M059J (cell line): ENCODE data around the gene PRH2. TPM values are rescaled to one million over a fixed set of nuclear protein-coding genes. Genes with fewer than 3 reads are reported as not detected.

Source experiments
- DNase-seq: peaks from one replicate; pipeline ENCODE4 v3.0.0-alpha.2; 2012; ENCODE audit warnings: low read depth
- total RNA-seq: library from RNA; depleted of rRNA; stranded (reverse); fragments of >200 nt; shearing (Covaris generic); gene quantifications from 2 replicates; pipeline ENCODE4 v1.2.3, GENCODE V29; 2014; rRNA removed

The PRH2 gene
- total RNA-seq: not detected in 2 replicates

- DNase-seq: no peak
Observed at GRCh38 chr12:10928746-10929286, at the start of gene PRH2. Gene PRH2 (plus strand): TSS chr12:10929236. CDS start chr12:10929274, 38 bp downstream.

DNA sequence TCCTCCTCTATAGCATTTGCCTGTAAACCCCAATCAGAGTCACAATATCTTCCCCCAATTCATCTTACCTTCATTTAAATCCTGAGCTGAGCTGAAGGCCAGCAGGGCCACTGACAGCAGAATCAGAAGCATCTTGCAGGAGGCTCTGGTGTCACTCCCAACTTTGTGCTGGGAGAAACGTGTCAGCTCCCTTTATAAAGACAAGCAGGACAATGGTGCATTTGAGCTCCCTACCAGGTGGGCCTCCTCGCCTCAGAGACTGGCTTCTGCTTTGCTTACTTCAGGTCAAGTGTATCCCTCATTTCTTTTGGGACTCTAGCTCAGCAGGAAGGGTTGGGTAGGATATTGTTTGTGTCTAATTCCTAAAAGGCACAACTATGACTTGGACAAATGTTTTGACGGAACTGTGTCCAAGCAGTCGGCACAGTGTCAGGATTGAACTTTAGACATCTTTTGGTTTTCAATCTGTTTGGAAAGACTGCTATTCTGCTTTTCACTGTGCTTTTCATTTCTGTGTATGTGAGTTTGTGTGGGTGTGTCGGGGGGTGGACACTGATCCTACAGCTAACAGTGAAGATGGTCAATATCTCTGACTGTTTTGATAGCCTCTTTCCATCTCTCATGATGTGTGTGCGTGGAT, 44.8 kb upstream of the PRH2 start, which contains the start of gene PRH1:
TSS of gene PRH1 (minus strand) at position 170 of the 640 bp plus-strand sequence. CDS start at position 132, 38 bp downstream.
- DNase-seq: no peak

GRCh38 chr12:10889226-10889625, 39.8 kb upstream of the PRH2 start:
- no peak for DNase-seq

DNA sequence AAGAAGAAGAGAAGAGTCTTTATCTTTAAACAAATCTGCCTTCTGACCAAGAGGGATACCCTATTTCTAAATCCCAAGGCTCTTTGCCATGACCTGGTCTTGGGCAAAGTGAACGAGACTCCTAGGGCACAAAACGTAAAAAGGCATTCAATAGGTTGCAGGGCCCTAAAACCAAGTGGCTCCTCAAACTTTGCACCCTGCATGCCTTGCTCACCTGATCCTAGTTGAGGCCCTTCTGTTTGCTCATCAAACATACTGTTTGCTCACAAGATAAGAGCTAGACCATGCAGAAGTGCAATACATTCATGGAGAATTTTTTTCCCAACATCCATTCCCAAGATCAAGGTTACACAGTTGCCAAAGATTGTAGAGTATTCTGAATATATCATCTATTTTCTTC, 37.1 kb upstream of the PRH2 start:
- DNase-seq: no peak

GRCh38 chr12:10896854-10897253, 32.2 kb upstream of the PRH2 start:
- DNase-seq: no peak

GRCh38 chr12:10900530-10900929, 28.5 kb upstream of the PRH2 start:
- DNase-seq: no peak

GRCh38 chr12:10900972-10901371, 28.1 kb upstream of the PRH2 start:
- DNase-seq: no peak

DNA sequence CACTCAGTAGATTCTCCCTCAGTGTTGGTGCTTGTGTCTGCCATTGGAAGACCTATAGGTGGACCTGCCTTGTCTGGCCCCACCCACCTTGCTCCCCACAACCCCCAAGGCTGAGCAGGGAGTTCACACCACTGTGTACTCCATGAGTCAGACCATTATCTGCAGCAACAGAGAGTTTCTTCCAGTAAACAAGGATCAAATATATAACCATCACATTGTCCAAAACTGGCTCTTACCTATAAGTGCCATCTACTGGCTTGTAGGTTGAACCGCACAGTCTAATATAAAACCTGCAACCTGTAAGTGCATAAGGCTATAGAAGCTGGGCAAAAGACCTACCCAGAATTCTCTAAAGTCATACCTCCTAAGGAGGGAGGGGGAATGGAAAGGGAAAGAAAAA, 27.6 kb upstream of the PRH2 start:
- peak; percentile 3 for DNase-seq

GRCh38 chr12:10904686-10905085, 24.4 kb upstream of the PRH2 start:
- DNase-seq: no peak

- no peak for DNase-seq
Observed at GRCh38 chr12:10909462-10909861, 19.6 kb upstream of the PRH2 start, which contains the start of gene TAS2R13. Gene TAS2R13 (minus strand): TSS chr12:10909562. CDS start chr12:10909298, 264 bp downstream.

DNA sequence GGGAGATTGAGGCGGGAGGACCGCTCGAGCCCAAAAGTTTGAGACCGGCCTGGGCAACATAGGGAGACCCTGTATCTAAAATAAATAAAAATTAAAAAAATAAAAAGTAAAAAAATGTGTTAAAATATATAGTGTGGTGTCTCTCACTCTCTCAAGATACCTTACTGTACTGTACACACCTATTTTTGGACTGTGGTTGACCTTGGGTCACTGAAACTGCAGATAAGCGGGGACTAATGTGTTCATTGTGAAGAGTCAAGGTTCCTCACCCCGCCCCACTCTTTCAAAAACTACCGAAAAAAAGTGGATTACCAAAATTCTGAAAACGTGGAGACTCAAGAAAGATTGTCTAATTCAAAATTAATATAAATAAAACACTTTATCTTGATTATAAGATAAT, 18.7 kb upstream of the PRH2 start:
- no peak for DNase-seq

DNA sequence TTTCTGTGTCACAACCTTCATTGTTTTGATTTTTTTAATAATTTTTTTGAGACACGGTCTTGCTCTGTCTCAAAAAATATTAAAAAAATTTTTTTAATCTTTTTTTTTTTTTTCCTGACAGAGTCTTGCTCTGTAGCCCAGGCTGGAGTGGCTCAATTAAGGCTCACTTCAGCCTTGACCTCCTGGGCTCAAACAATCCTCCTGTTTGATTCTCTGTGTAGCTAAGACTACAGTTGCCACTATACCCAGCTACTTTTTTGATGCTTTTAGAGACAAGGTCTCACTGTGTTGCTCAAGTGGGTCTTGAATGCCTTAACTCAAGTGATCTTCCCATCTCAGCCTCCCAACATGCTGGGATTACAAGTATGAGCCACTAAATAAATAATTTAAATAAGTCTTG, 9.2 kb upstream of the PRH2 start:
- no peak for DNase-seq

- DNase-seq: no peak
Observed at GRCh38 chr12:10926269-10926668, 2.8 kb upstream of the PRH2 start.

GRCh38 chr12:10936506-10936905, 7.5 kb downstream of the PRH2 start:
- no peak for DNase-seq

- DNase-seq: no peak
Observed at GRCh38 chr12:10939163-10939562, 10.1 kb downstream of the PRH2 start, which contains the start of gene TAS2R14. Gene TAS2R14 (minus strand): TSS chr12:10939263. CDS start chr12:10939207, 56 bp downstream.

- peak; percentile 60 for DNase-seq
Observed at GRCh38 chr12:10940389-10940788, 11.4 kb downstream of the PRH2 start.

GRCh38 chr12:10941369-10941768, 12.3 kb downstream of the PRH2 start:
- no peak for DNase-seq

GRCh38 chr12:10941916-10942607, 13.0 kb downstream of the PRH2 start:
- DNase-seq: peak; percentile 82

DNA sequence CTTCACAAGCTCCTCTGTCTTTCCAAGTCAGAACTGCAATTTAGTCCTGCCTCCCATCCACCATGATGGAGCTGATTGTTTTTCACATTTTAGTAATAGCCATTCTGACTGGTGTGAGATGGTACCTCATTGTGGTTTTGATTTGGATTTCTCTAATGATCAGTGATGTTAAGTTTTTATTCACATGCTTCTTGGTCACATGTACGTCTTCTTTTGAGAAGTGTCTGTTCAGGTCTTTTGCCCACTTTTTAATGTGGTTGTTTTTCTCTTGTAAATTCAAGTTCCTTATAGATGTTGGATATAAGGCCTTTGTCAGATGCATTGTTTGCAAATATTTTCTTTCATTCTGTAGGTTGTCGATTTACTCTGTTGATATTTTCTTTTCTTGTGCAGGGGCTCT, 14.1 kb downstream of the PRH2 start:
- DNase-seq: no peak

GRCh38 chr12:10952645-10953044, 23.6 kb downstream of the PRH2 start:
- DNase-seq: no peak

DNA sequence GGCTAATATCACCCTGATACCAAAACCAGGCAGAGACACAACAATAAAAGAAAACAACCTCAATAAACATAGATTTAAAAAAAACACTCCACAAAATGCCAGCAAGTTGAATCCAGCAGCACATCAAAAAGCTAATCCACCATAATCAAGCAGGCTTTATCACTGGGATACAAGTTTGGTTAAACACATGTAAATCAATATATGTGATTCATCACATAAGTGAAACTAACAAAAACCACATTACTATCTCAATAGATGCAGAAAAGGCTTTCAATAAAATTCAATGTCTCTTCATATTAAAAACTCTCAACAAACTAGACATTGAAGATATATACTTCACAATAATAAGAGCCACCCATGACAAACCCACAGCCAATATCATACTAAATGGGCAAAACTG, 27.0 kb downstream of the PRH2 start:
- no peak for DNase-seq

DNA sequence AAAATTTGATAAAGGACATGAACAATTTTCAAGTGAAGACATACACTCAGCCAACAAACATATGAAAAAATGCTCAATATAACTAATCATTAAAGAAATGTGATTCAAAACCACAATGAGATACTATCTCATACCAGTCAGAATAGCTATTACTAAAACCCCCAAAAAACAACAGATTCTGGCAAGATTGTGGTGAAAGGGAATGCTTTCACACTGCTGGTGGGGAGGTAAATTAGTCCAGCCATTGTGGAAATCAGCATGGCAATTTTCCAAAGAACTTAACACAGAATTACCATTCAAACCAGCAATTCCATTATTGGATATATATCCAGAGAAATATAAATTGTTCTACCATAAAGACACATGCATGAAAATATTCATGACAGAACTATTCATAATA, 28.7 kb downstream of the PRH2 start:
- peak; percentile 59 for DNase-seq

- DNase-seq: no peak
Observed at GRCh38 chr12:10959804-10960203, 30.8 kb downstream of the PRH2 start.
